Neural progenitor cell (in vitro differentiated cells): Measurements from ENCODE around the gene ELK1.

Source experiments
- CTCF ChIP-seq: fragments of 200-600 bp; sonication (generic); IDR thresholded peaks from 2 replicates; pipeline ENCODE4 v1.5.1; 2017; ENCODE audit warnings: antibody characterized with exemption, mild to moderate bottlenecking
- EZH2 ChIP-seq: fragments of 200-600 bp; sonication (generic); IDR thresholded peaks from 2 replicates; pipeline ENCODE4 v1.6.1; 2017; ENCODE audit warnings: antibody characterized with exemption, mild to moderate bottlenecking, moderate library complexity
- EZH2phosphoT487 ChIP-seq: fragments of 200-600 bp; sonication (generic); IDR thresholded peaks from 2 replicates; pipeline ENCODE4 v1.6.1; 2017; ENCODE audit warnings: antibody characterized with exemption

- TF ChIP-seq CTCF (no peak), EZH2 (no peak), EZH2phosphoT487 (no peak)
Measured at GRCh38 chrX:47659421-47659726, 9.0 kb upstream of the ELK1 start.
